HEK293 (cell line): ENCODE data around the gene COL17A1.

Experiments
- CTCF ChIA-PET: fragments of 350-600 bp; formaldehyde crosslinking; extraction: SDS; loops from one replicate; lab custom pipeline; 2021; ENCODE audit warnings: antibody characterized with exemption; lab: Yijun Ruan, JAX
- POLR2A ChIA-PET: fragments of 300-600 bp; formaldehyde crosslinking; extraction: SDS; loops from one replicate; lab custom pipeline; 2020; ENCODE audit warnings: antibody characterized with exemption, inconsistent platforms; lab: Yijun Ruan, JAX
- H3K27ac ChIP-seq: fragments of 200-500 bp; sonication (Bioruptor generic); 2 replicates; pipeline ENCODE4 v1.5.1; 2014; ENCODE audit warnings: low read depth, low read length, control low read depth, inconsistent platforms; ENCODE audit errors: extremely low read depth
- H3K36me3 ChIP-seq, 2 experiments: fragments of 200-500 bp in 1 of 2; sonication (Bioruptor generic) in 1 of 2; 1 replicate in 1 of 2; 2 replicates in 1 of 2; pipeline ENCODE4 v1.5.1; 2014 to 2017; ENCODE audit warnings: inconsistent platforms in 2 of 2, low read length in 2 of 2; ENCODE audit not compliant: control insufficient read depth in 2 of 2, insufficient read depth in 1 of 2
- H3K4me1 ChIP-seq: fragments of 200-500 bp; sonication (Bioruptor generic); 2 replicates; pipeline ENCODE4 v1.5.1; 2014; ENCODE audit warnings: mild to moderate bottlenecking, low read length, inconsistent platforms; ENCODE audit not compliant: control insufficient read depth, insufficient read depth
- H3K4me3 ChIP-seq: 2 replicates; pipeline ENCODE4 v1.5.1; 2011; ENCODE audit warnings: low read depth, mild to moderate bottlenecking, control low read depth, low read length, moderate library complexity
- H3K9me3 ChIP-seq: fragments of 200-500 bp; sonication (Bioruptor generic); 2 replicates; pipeline ENCODE4 v1.5.1; 2014; ENCODE audit warnings: low read depth, low read length, inconsistent platforms; ENCODE audit not compliant: control insufficient read depth, insufficient read depth
- MYNN ChIP-seq: fragments of 450-650 bp; formaldehyde crosslinking; IDR thresholded peaks from 2 replicates; pipeline ENCODE4 v1.5.1; 2016; ENCODE audit warnings: missing biosample characterization, missing genetic modification characterization, borderline replicate concordance
- YY2 ChIP-seq: fragments of 450-650 bp; formaldehyde crosslinking; IDR thresholded peaks from 2 replicates; pipeline ENCODE4 v1.5.1; 2016; ENCODE audit warnings: missing biosample characterization, missing genetic modification characterization
- ZIC2 ChIP-seq: fragments of 450-650 bp; formaldehyde crosslinking; IDR thresholded peaks from 2 replicates; pipeline ENCODE4 v1.5.1; 2016; ENCODE audit warnings: missing biosample characterization, missing genetic modification characterization
- ZNF133 ChIP-seq: fragments of 450-650 bp; formaldehyde crosslinking; IDR thresholded peaks from 2 replicates; pipeline ENCODE4 v1.5.1; 2016; ENCODE audit warnings: missing biosample characterization, missing genetic modification characterization
- ZNF157 ChIP-seq: fragments of 450-650 bp; formaldehyde crosslinking; IDR thresholded peaks from 2 replicates; pipeline ENCODE4 v1.5.1; 2016; ENCODE audit warnings: missing biosample characterization, missing genetic modification characterization
- ZNF2 ChIP-seq: fragments of 450-650 bp; formaldehyde crosslinking; IDR thresholded peaks from 2 replicates; pipeline ENCODE4 v1.5.1; 2016; ENCODE audit warnings: missing biosample characterization, missing genetic modification characterization
- ZNF37A ChIP-seq: fragments of 450-650 bp; IDR thresholded peaks from 2 replicates; pipeline ENCODE4 v1.5.1; 2018; ENCODE audit warnings: missing biosample characterization, missing genetic modification characterization
- ZNF391 ChIP-seq: fragments of 450-650 bp; formaldehyde crosslinking; IDR thresholded peaks from 2 replicates; pipeline ENCODE4 v1.5.1; 2016; ENCODE audit warnings: low read depth, missing biosample characterization, missing genetic modification characterization, borderline replicate concordance
- ZNF501 ChIP-seq: fragments of 450-650 bp; formaldehyde crosslinking; IDR thresholded peaks from 2 replicates; pipeline ENCODE4 v1.5.1; 2016; ENCODE audit warnings: missing biosample characterization, missing genetic modification characterization
- ZNF561 ChIP-seq: fragments of 450-650 bp; IDR thresholded peaks from 2 replicates; pipeline ENCODE4 v1.5.1; 2018; ENCODE audit warnings: missing biosample characterization, missing genetic modification characterization, borderline replicate concordance
- ZNF626 ChIP-seq: fragments of 450-650 bp; sonication (Bioruptor Pico); formaldehyde crosslinking; IDR thresholded peaks from 2 replicates; pipeline ENCODE4 v1.5.1; 2018; ENCODE audit warnings: missing biosample characterization, missing genetic modification characterization, inconsistent platforms
- ZNF76 ChIP-seq: fragments of 450-650 bp; formaldehyde crosslinking; IDR thresholded peaks from 2 replicates; pipeline ENCODE4; 2016; ENCODE audit warnings: low read depth, missing biosample characterization, missing genetic modification characterization, borderline replicate concordance
- ZNF843 ChIP-seq: fragments of 450-650 bp; formaldehyde crosslinking; IDR thresholded peaks from 2 replicates; pipeline ENCODE4 v1.5.1; 2016; ENCODE audit warnings: missing biosample characterization, missing genetic modification characterization
- ZSCAN16 ChIP-seq: fragments of 450-650 bp; formaldehyde crosslinking; IDR thresholded peaks from 2 replicates; pipeline ENCODE4 v1.5.1; 2016; ENCODE audit warnings: missing biosample characterization, missing genetic modification characterization
- TF ChIP-seq, protein P1 (sequence below): fragments of 450-650 bp; formaldehyde crosslinking; IDR thresholded peaks from 2 replicates; pipeline ENCODE4 v1.5.1; 2017; ENCODE audit warnings: missing biosample characterization, missing genetic modification characterization
- TF ChIP-seq, protein P2 (sequence below): fragments of 450-650 bp; formaldehyde crosslinking; IDR thresholded peaks from 2 replicates; pipeline ENCODE4 v1.5.1; 2016; ENCODE audit warnings: missing biosample characterization, missing genetic modification characterization
- TF ChIP-seq, protein P3 (sequence below): sonication (generic); formaldehyde crosslinking; IDR thresholded peaks from 2 replicates; pipeline ENCODE4 v1.8.1; 2022; ENCODE audit warnings: mild to moderate bottlenecking, moderate library complexity, missing genetic modification reagents
- TF ChIP-seq, protein P4 (sequence below): fragments of 450-650 bp; formaldehyde crosslinking; IDR thresholded peaks from 2 replicates; pipeline ENCODE4 v1.5.1; 2016; ENCODE audit warnings: missing biosample characterization, missing genetic modification characterization

Gene COL17A1

GRCh38 chr10:104032144-104032775, 53.4 kb downstream of the COL17A1 start:
- Histone ChIP-seq H3K4me3 (no peak overlapping the region), H3K9me3 (no peaks in the 10 kb centered on the region), H3K4me1 (no peaks in the 10 kb centered on the region), H3K36me3 (peaks cover 7 to 12% of the 10 kb centered on the region in 2 experiments), H3K27ac (no peak overlapping the region)
- TF ChIP-seq, protein P1, sequence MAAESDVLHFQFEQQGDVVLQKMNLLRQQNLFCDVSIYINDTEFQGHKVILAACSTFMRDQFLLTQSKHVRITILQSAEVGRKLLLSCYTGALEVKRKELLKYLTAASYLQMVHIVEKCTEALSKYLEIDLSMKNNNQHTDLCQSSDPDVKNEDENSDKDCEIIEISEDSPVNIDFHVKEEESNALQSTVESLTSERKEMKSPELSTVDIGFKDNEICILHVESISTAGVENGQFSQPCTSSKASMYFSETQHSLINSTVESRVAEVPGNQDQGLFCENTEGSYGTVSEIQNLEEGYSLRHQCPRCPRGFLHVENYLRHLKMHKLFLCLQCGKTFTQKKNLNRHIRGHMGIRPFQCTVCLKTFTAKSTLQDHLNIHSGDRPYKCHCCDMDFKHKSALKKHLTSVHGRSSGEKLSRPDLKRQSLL (tag by site-specific recombination), result no peak
- TF ChIP-seq ZSCAN16 (tag by site-specific recombination) (no peak), ZNF501 (tag by site-specific recombination) (no peak), ZNF37A (tag by site-specific recombination) (no peak), ZNF157 (tag by site-specific recombination) (no peak), ZNF843 (tag by site-specific recombination) (no peak)
- TF ChIP-seq, protein P2, sequence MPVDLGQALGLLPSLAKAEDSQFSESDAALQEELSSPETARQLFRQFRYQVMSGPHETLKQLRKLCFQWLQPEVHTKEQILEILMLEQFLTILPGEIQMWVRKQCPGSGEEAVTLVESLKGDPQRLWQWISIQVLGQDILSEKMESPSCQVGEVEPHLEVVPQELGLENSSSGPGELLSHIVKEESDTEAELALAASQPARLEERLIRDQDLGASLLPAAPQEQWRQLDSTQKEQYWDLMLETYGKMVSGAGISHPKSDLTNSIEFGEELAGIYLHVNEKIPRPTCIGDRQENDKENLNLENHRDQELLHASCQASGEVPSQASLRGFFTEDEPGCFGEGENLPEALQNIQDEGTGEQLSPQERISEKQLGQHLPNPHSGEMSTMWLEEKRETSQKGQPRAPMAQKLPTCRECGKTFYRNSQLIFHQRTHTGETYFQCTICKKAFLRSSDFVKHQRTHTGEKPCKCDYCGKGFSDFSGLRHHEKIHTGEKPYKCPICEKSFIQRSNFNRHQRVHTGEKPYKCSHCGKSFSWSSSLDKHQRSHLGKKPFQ, result no peak
- POLR2A ChIA-PET, result no interaction called here
- CTCF ChIA-PET, result interaction anchor here (1.3 kb wide), 1 partner anchor 147 kb away, joined by 5 read pairs; no protein-coding TSS in a partner anchor

GRCh38 chr10:104031631-104032030, 54.0 kb downstream of the COL17A1 start:
- no peak overlapping the region for H3K4me3 ChIP-seq
- no peaks in the 10 kb centered on the region for H3K4me1 ChIP-seq
- no peak overlapping the region for H3K27ac ChIP-seq
- CTCF ChIA-PET, result interaction anchor here (0.5 to 1.3 kb wide), 4 partner anchors 143 to 243 kb away, joined by 3 to 5 read pairs (median 3); no protein-coding TSS in a partner anchor
- POLR2A ChIA-PET, result no interaction called here
- H3K9me3 ChIP-seq, result no peaks in the 10 kb centered on the region
- no peak for TF ChIP-seq ZIC2 (tag by site-specific recombination)
- no peak for TF ChIP-seq ZNF76 (tag by site-specific recombination)
- peaks cover 7 to 12% of the 10 kb centered on the region in 2 experiments for H3K36me3 ChIP-seq

- ChIA-PET POLR2A (interaction anchor here (1.0 kb wide), 1 partner anchor 13 kb away, joined by 3 read pairs; no protein-coding TSS in a partner anchor), CTCF (interaction anchor here (0.6 to 1.4 kb wide), 5 partner anchors 92 to 696 kb away, joined by 3 to 7 read pairs (median 4); partner anchors contain the start of gene SFR1)
- H3K36me3 ChIP-seq, result peaks cover 9 to 29% of the 10 kb centered on the region in 2 experiments
- no peaks in the 10 kb centered on the region for H3K4me1 ChIP-seq
- H3K9me3 ChIP-seq, result no peaks in the 10 kb centered on the region
- TF ChIP-seq ZNF133 (no peak), ZIC2 (tag by site-specific recombination) (no peak), ZNF2 (tag by site-specific recombination) (no peak), ZNF561 (tag by site-specific recombination) (no peak), ZNF626 (no peak), MYNN (tag by site-specific recombination) (no peak)
- TF ChIP-seq, all 188 proteins: peak for 0
- no peak overlapping the region for H3K27ac ChIP-seq
- no peak overlapping the region for H3K4me3 ChIP-seq
Observed at GRCh38 chr10:104029521-104029860, 56.2 kb downstream of the COL17A1 start.

DNA sequence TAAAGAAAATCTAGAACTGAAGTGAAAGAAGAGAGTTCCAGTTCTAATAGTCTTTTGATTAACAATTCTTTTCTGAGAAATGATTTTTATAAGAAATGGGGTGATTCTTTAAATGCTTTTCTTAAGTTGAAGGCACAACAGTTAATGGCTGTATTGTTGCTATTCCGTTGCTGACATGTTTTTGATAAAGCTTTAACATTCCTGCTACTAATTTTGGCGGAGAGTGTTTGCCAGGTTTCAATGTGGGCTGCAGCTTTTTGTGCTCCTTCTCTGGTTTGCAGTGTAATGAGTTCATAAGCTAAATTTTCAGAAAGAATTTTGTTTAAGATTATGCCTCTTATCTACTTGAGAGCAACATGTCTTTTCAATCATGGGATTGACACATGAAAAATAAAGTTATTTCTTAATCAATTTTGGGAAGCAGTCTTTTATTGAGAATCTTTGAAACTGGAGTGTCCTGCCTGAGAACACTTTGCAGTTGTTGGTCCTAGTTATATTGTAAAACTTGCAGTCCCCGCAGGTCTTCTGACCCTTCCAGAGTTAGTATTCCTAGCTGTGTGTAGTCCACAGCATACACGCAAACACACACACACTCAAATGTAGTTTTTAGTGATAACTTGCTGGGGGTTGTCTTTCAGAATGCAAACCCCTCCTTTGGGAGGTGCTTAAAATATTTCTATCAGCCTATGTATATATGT, 56.7 kb downstream of the COL17A1 start:
- H3K9me3 ChIP-seq, result no peaks in the 10 kb centered on the region
- H3K36me3 ChIP-seq, result peaks cover 14 to 35% of the 10 kb centered on the region in 2 experiments
- H3K4me3 ChIP-seq, result no peak overlapping the region
- no peaks in the 10 kb centered on the region for H3K4me1 ChIP-seq
- H3K27ac ChIP-seq, result no peak overlapping the region
- TF ChIP-seq YY2 (tag by site-specific recombination) (no peak), ZNF391 (tag by site-specific recombination) (no peak)
- TF ChIP-seq, protein P3, sequence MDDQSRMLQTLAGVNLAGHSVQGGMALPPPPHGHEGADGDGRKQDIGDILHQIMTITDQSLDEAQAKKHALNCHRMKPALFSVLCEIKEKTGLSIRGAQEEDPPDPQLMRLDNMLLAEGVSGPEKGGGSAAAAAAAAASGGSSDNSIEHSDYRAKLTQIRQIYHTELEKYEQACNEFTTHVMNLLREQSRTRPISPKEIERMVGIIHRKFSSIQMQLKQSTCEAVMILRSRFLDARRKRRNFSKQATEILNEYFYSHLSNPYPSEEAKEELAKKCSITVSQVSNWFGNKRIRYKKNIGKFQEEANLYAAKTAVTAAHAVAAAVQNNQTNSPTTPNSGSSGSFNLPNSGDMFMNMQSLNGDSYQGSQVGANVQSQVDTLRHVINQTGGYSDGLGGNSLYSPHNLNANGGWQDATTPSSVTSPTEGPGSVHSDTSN, result no peak
- TF ChIP-seq, protein P4, sequence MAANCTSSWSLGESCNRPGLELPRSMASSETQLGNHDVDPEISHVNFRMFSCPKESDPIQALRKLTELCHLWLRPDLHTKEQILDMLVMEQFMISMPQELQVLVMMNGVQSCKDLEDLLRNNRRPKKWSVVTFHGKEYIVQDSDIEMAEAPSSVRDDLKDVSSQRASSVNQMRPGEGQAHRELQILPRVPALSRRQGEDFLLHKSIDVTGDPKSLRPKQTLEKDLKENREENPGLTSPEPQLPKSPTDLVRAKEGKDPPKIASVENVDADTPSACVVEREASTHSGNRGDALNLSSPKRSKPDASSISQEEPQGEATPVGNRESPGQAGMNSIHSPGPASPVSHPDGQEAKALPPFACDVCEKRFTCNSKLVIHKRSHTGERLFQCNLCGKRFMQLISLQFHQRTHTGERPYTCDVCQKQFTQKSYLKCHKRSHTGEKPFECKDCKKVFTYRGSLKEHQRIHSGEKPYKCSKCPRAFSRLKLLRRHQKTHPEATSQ (tag by site-specific recombination), result no peak
- POLR2A ChIA-PET, result interaction anchor here (1.0 kb wide), 1 partner anchor 13 kb away, joined by 3 read pairs; no protein-coding TSS in a partner anchor
- CTCF ChIA-PET, result interaction anchor here (0.7 to 1.6 kb wide), 13 partner anchors 9 to 371 kb away, joined by 3 to 8 read pairs (median 3); partner anchors contain the start of gene SFR1
